Neuronal stem cell (in vitro differentiated cells): ENCODE results near the gene HSF5.

ENCODE experiments used
- DNase-seq: peaks from one replicate; pipeline ENCODE4 v3.0.0-alpha.2; 2013; ENCODE audit warnings: low spot score
- H2AFZ ChIP-seq: one replicate; pipeline ENCODE4 v1.6.1; 2013; ENCODE audit warnings: mild to moderate bottlenecking, low read length, inconsistent platforms
- H2AK5ac ChIP-seq: 2 replicates; pipeline ENCODE4 v1.6.1; 2013; ENCODE audit warnings: low read depth, mild to moderate bottlenecking, inconsistent platforms, low read length, moderate library complexity, mixed read lengths
- H2BK120ac ChIP-seq: 2 replicates; pipeline ENCODE4 v1.6.1; 2013; ENCODE audit warnings: low read depth, mild to moderate bottlenecking, inconsistent platforms, low read length, moderate library complexity, mixed read lengths
- H2BK12ac ChIP-seq: one replicate; pipeline ENCODE4 v1.6.1; 2013; ENCODE audit warnings: low read length, inconsistent platforms
- H2BK15ac ChIP-seq: 2 replicates; pipeline ENCODE4 v1.6.1; 2013; ENCODE audit warnings: mild to moderate bottlenecking, low read length, inconsistent platforms, mixed read lengths
- H2BK5ac ChIP-seq: one replicate; pipeline ENCODE4 v1.6.1; 2013; ENCODE audit warnings: inconsistent platforms, mild to moderate bottlenecking, low read length, moderate library complexity
- H3K14ac ChIP-seq: one replicate; pipeline ENCODE4 v1.6.1; 2013; ENCODE audit warnings: low read length, inconsistent platforms
- H3K18ac ChIP-seq: 2 replicates; pipeline ENCODE4 v1.6.1; 2013; ENCODE audit warnings: low read length, inconsistent platforms
- H3K23ac ChIP-seq: 2 replicates; pipeline ENCODE4 v1.6.1; 2013; ENCODE audit warnings: low read depth, mild to moderate bottlenecking, mixed read lengths, low read length, inconsistent platforms; ENCODE audit not compliant: poor library complexity
- H3K27ac ChIP-seq: replicated peaks from 3 replicates; pipeline ENCODE4 v1.5.1; 2013; ENCODE audit warnings: low read length, inconsistent platforms
- H3K27me3 ChIP-seq, 3 experiments: 2 replicates each; pipeline ENCODE4 v1.6.1; 2013; ENCODE audit warnings: low read length in 3 of 3, mild to moderate bottlenecking in 2 of 3, inconsistent platforms in 1 of 3, low read depth in 1 of 3, mixed read lengths in 1 of 3, moderate library complexity in 1 of 3; ENCODE audit not compliant: control insufficient read depth in 3 of 3, insufficient read depth in 3 of 3
- H3K36me3 ChIP-seq, 2 donors: replicated peaks in 1 of 2; 2 replicates each; pipeline ENCODE4 v1.6.1; 2013; ENCODE audit warnings: low read length in 2 of 2; ENCODE audit not compliant: control insufficient read depth in 2 of 2, insufficient read depth in 2 of 2
- H3K4ac ChIP-seq: 2 replicates; pipeline ENCODE4 v1.6.1; 2013; ENCODE audit warnings: inconsistent platforms, mild to moderate bottlenecking, low read length, moderate library complexity
- H3K4me1 ChIP-seq, 2 donors: 1 replicate in 1 of 2; 2 replicates in 1 of 2; pipeline ENCODE4 v1.6.1; 2013; ENCODE audit warnings: low read length in 2 of 2, low read depth in 1 of 2; ENCODE audit not compliant: control insufficient read depth in 2 of 2, insufficient read depth in 1 of 2
- H3K4me2 ChIP-seq: one replicate; pipeline ENCODE4 v1.6.1; 2013; ENCODE audit warnings: mild to moderate bottlenecking, low read length, inconsistent platforms; ENCODE audit not compliant: insufficient read depth, poor library complexity, severe bottlenecking
- H3K4me3 ChIP-seq, 2 donors: 2 replicates each; pipeline ENCODE4 v1.5.1; 2013; ENCODE audit warnings: low read length in 2 of 2, mild to moderate bottlenecking in 2 of 2, inconsistent platforms in 1 of 2, moderate library complexity in 1 of 2
- H3K79me1 ChIP-seq: one replicate; pipeline ENCODE4 v1.6.1; 2013; ENCODE audit warnings: low read depth, mild to moderate bottlenecking, inconsistent platforms, low read length, moderate library complexity
- H3K9ac ChIP-seq: one replicate; pipeline ENCODE4 v1.6.1; 2013; ENCODE audit warnings: mild to moderate bottlenecking, low read depth, low read length, inconsistent platforms; ENCODE audit not compliant: poor library complexity
- H3K9me3 ChIP-seq, 2 donors: replicated peaks in 1 of 2; 2 replicates each; pipeline versions ENCODE3 to v1.6.1; 2013; ENCODE audit warnings: low read length in 2 of 2, mild to moderate bottlenecking in 2 of 2, inconsistent platforms in 1 of 2, low read depth in 1 of 2, mixed read lengths in 1 of 2, moderate library complexity in 1 of 2; ENCODE audit not compliant: control insufficient read depth in 2 of 2, insufficient read depth in 1 of 2
- H4K8ac ChIP-seq: one replicate; pipeline ENCODE4 v1.6.1; 2013; ENCODE audit warnings: low read depth, mild to moderate bottlenecking, inconsistent platforms, low read length, moderate library complexity
- H4K91ac ChIP-seq: one replicate; pipeline ENCODE4 v1.6.1; 2013; ENCODE audit warnings: low read length, low read depth, mild to moderate bottlenecking, inconsistent platforms; ENCODE audit not compliant: poor library complexity
- WGBS, 2 donors: extraction: QIAGEN DNeasy Blood & Tissue Kit; methylation state at CpG; one replicate each; pipeline ENCODE4 v1.1.7; 2013; ENCODE audit warnings: missing lambda C conversion rate in 2 of 2, mixed read lengths in 1 of 2; ENCODE audit not compliant: insufficient read length in 2 of 2, insufficient replicate concordance in 1 of 2; ENCODE audit errors: extremely low coverage in 2 of 2; 5-methylcytosine and 5-hydroxymethylcytosine counted together

The HSF5 gene

DNA sequence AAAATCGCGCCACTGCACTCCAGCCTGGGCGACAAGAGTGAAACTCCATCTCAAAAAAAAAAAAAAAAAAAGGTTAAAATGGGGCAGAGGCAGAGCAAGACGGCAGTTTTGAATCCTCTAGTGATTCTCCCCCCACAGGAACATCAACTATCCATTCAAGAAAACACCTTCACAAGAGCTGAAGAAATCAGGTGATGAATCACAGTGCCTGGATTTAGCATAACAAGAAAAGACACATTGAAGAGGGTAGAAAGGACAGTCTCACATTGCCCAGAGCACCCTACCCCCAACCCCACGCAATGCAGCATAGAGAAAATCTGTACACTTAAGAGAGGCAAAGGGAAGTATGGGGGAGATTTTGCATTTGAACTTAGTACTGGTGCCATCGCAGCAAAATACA is 42.1 kb downstream of the HSF5 start:
- H2BK120ac ChIP-seq = no peak overlapping the region
- no peak overlapping the region for H3K14ac ChIP-seq
- no peak overlapping the region for H2BK15ac ChIP-seq
- no peaks in the 10 kb centered on the region for H3K79me1 ChIP-seq
- no peak overlapping the region for H2BK12ac ChIP-seq
- H3K36me3 ChIP-seq = no peaks in the 10 kb centered on the region
- WGBS, 2 donors = no CpG with 5 or more reads among the region's 6 CpGs
- no peaks in the 10 kb centered on the region for H3K9me3 ChIP-seq
- H3K4me1 ChIP-seq = no peaks in the 10 kb centered on the region
- H4K91ac ChIP-seq = no peak overlapping the region
- no peak overlapping the region for H4K8ac ChIP-seq
- H3K4ac ChIP-seq = no peak overlapping the region
- no peak overlapping the region for H2BK5ac ChIP-seq
- no peak overlapping the region for H3K9ac ChIP-seq
- H3K18ac ChIP-seq = no peak overlapping the region
- no peak overlapping the region for H2AFZ ChIP-seq
- DNase-seq = no peak
- no peak overlapping the region for H3K4me3 ChIP-seq
- H3K27me3 ChIP-seq = peaks cover 0 to 17% (median 0%) of the 10 kb centered on the region in 3 experiments
- no peak overlapping the region for H2AK5ac ChIP-seq
- no peak overlapping the region for H3K4me2 ChIP-seq
- no peak overlapping the region for H3K23ac ChIP-seq
- H3K27ac ChIP-seq = no peak overlapping the region

GRCh38 chr17:58436805-58437239 is 51.4 kb downstream of the HSF5 start:
- Histone ChIP-seq H2BK5ac (no peak overlapping the region), H3K4me2 (no peak overlapping the region), H3K79me1 (no peaks in the 10 kb centered on the region), H2BK12ac (no peak overlapping the region), H3K23ac (no peak overlapping the region), H3K4ac (no peak overlapping the region), H4K91ac (no peak overlapping the region), H2AK5ac (no peak overlapping the region), H2BK120ac (no peak overlapping the region), H3K9ac (no peak overlapping the region), H3K18ac (no peak overlapping the region), H3K27me3 (peaks cover 0 to 27% (median 0%) of the 10 kb centered on the region in 3 experiments), H2BK15ac (no peak overlapping the region), H2AFZ (no peak overlapping the region), H3K4me1 (no peaks in the 10 kb centered on the region), H3K4me3 (no peak overlapping the region), H3K14ac (no peak overlapping the region), H3K9me3 (no peaks in the 10 kb centered on the region), H3K36me3 (no peaks in the 10 kb centered on the region), H3K27ac (no peak overlapping the region), H4K8ac (no peak overlapping the region)
- no peak for DNase-seq
- WGBS, 2 donors = no CpG with 5 or more reads among the region's 5 CpGs

- Histone ChIP-seq H3K4ac (no peak overlapping the region), H3K4me3 (no peak overlapping the region), H3K27me3 (peaks cover 0 to 22% (median 0%) of the 10 kb centered on the region in 3 experiments), H2AK5ac (no peak overlapping the region), H2AFZ (no peak overlapping the region), H3K9me3 (no peaks in the 10 kb centered on the region), H3K9ac (no peak overlapping the region), H3K4me2 (no peak overlapping the region), H4K8ac (no peak overlapping the region), H2BK120ac (no peak overlapping the region), H2BK5ac (no peak overlapping the region), H3K36me3 (no peaks in the 10 kb centered on the region), H3K14ac (no peak overlapping the region), H3K79me1 (no peaks in the 10 kb centered on the region), H4K91ac (no peak overlapping the region), H3K4me1 (no peaks in the 10 kb centered on the region), H2BK12ac (no peak overlapping the region), H3K27ac (no peak overlapping the region), H2BK15ac (no peak overlapping the region), H3K18ac (no peak overlapping the region), H3K23ac (no peak overlapping the region)
- DNase-seq = no peak
These were observed 52.0 kb downstream of the HSF5 start for GRCh38 chr17:58436245-58436644.

DNA sequence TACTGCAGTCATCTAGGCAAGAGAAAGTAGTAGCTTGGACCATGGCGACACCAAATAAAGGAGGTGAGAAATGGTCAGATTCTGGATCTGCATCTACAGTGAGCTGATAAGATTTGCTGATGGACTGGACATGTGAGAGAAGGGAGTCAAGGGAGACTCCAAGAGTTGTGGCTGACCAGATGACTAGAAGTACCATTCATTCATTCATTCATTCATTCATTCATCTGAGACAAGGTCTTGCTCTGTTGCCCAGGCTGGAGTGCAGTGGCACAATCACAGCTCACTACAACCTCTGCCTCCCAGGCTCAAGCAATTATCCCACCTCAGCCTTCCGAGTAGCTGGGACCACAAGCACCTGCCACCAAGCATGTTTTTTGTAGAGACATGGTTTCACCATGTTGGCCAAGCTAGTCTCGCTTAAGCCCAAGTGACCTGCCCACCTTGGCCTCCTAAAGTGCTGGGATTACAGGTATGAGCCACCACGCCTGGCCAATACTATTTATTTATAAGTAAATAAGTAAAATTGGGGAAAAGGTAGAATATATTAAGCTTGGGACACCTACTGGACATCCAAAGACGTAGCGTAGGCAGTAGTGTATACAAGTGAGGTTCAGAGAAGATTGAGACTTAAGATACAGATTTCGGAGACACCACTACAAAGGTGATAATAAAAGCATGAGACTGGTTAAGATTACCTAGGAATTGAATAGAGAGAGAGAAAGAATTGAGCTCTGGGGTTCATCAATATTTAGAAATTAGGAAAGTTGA is 55.2 kb downstream of the HSF5 start:
- H3K27ac ChIP-seq = no peak overlapping the region
- no peak overlapping the region for H3K9ac ChIP-seq
- H3K4ac ChIP-seq = no peak overlapping the region
- no peak overlapping the region for H3K23ac ChIP-seq
- no peaks in the 10 kb centered on the region for H3K36me3 ChIP-seq
- no peak overlapping the region for H2BK12ac ChIP-seq
- no peaks in the 10 kb centered on the region for H3K4me1 ChIP-seq
- no peak overlapping the region for H2AK5ac ChIP-seq
- H3K9me3 ChIP-seq = no peaks in the 10 kb centered on the region
- no peak overlapping the region for H4K91ac ChIP-seq
- H3K4me2 ChIP-seq = no peak overlapping the region
- H4K8ac ChIP-seq = no peak overlapping the region
- no peak overlapping the region for H3K18ac ChIP-seq
- no CpG with 5 or more reads among the region's 7 CpGs for WGBS, 2 donors
- H2BK15ac ChIP-seq = no peak overlapping the region
- no peak for DNase-seq
- no peak overlapping the region for H2BK5ac ChIP-seq
- no peaks in the 10 kb centered on the region for H3K79me1 ChIP-seq
- no peak overlapping the region for H3K14ac ChIP-seq
- no peak overlapping the region for H2AFZ ChIP-seq
- no peak overlapping the region for H2BK120ac ChIP-seq
- H3K4me3 ChIP-seq = no peak overlapping the region
- peaks cover 0 to 9% (median 0%) of the 10 kb centered on the region in 3 experiments for H3K27me3 ChIP-seq
